ENCODE data around the gene PAK3.

Gene PAK3

GRCh38 chrX:111180750-111181240, 84.8 kb downstream of the PAK3 start:
- Histone ChIP-seq H3K27ac (ENCODE audit: low read length) (no peak overlapping the region), H3K4me1 (ENCODE audit: low read length) (no peaks in the 10 kb centered on the region), H3K36me3 (replicated peaks; ENCODE audit: low read depth, low read length) (no peaks in the 10 kb centered on the region), H4K20me1 (ENCODE audit: insufficient read depth, low read length) (no peaks in the 10 kb centered on the region), H3K79me2 (ENCODE audit: low read length) (no peaks in the 10 kb centered on the region), H2AFZ (ENCODE audit: low read depth, low read length) (no peak overlapping the region), H3K9me3 (ENCODE audit: insufficient read depth, low read length) (no peaks in the 10 kb centered on the region), H3K9ac (ENCODE audit: low read length) (no peak overlapping the region), H3K4me2 (ENCODE audit: low read length) (no peak overlapping the region), H3K27me3 (ENCODE audit: low read depth, low read length) (no peaks in the 10 kb centered on the region), H3K4me3 (ENCODE audit: low read length) (no peak overlapping the region)
- TF ChIP-seq, protein P1, sequence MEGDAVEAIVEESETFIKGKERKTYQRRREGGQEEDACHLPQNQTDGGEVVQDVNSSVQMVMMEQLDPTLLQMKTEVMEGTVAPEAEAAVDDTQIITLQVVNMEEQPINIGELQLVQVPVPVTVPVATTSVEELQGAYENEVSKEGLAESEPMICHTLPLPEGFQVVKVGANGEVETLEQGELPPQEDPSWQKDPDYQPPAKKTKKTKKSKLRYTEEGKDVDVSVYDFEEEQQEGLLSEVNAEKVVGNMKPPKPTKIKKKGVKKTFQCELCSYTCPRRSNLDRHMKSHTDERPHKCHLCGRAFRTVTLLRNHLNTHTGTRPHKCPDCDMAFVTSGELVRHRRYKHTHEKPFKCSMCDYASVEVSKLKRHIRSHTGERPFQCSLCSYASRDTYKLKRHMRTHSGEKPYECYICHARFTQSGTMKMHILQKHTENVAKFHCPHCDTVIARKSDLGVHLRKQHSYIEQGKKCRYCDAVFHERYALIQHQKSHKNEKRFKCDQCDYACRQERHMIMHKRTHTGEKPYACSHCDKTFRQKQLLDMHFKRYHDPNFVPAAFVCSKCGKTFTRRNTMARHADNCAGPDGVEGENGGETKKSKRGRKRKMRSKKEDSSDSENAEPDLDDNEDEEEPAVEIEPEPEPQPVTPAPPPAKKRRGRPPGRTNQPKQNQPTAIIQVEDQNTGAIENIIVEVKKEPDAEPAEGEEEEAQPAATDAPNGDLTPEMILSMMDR (IDR thresholded peaks at IDR 0.05; ENCODE audit: low read depth, low read length) = no peak
- TF ChIP-seq EZH2phosphoT487 (IDR thresholded peaks at IDR 0.05; ENCODE audit: low read depth) = no peak

GRCh38 chrX:111181951-111182350, 86.0 kb downstream of the PAK3 start:
- Histone ChIP-seq H3K27ac (ENCODE audit: low read length) (no peak overlapping the region), H3K4me3 (ENCODE audit: low read length) (no peak overlapping the region), H3K9me3 (ENCODE audit: insufficient read depth, low read length) (no peaks in the 10 kb centered on the region), H3K4me2 (ENCODE audit: low read length) (no peak overlapping the region), H3K4me1 (ENCODE audit: low read length) (no peaks in the 10 kb centered on the region), H4K20me1 (ENCODE audit: insufficient read depth, low read length) (no peaks in the 10 kb centered on the region), H3K79me2 (ENCODE audit: low read length) (no peaks in the 10 kb centered on the region), H2AFZ (ENCODE audit: low read depth, low read length) (no peak overlapping the region), H3K27me3 (ENCODE audit: low read depth, low read length) (no peaks in the 10 kb centered on the region), H3K36me3 (replicated peaks; ENCODE audit: low read depth, low read length) (no peaks in the 10 kb centered on the region), H3K9ac (ENCODE audit: low read length) (no peak overlapping the region)
- TF ChIP-seq, protein P1 (IDR thresholded peaks at IDR 0.05; ENCODE audit: low read depth, low read length) = no peak
- TF ChIP-seq EZH2phosphoT487 (IDR thresholded peaks at IDR 0.05; ENCODE audit: low read depth) = no peak

GRCh38 chrX:111182997-111183396, 87.0 kb downstream of the PAK3 start:
- H3K9me3 ChIP-seq (ENCODE audit: insufficient read depth, low read length) = no peaks in the 10 kb centered on the region
- no peaks in the 10 kb centered on the region for H3K27me3 ChIP-seq (ENCODE audit: low read depth, low read length)
- no peaks in the 10 kb centered on the region for H3K4me1 ChIP-seq (ENCODE audit: low read length)
- no peak overlapping the region for H3K4me2 ChIP-seq (ENCODE audit: low read length)
- no peak overlapping the region for H2AFZ ChIP-seq (ENCODE audit: low read depth, low read length)
- no peaks in the 10 kb centered on the region for H3K36me3 ChIP-seq (replicated peaks; ENCODE audit: low read depth, low read length)
- H3K9ac ChIP-seq (ENCODE audit: low read length) = no peak overlapping the region
- H4K20me1 ChIP-seq (ENCODE audit: insufficient read depth, low read length) = no peaks in the 10 kb centered on the region
- H3K4me3 ChIP-seq (ENCODE audit: low read length) = no peak overlapping the region
- TF ChIP-seq, protein P1 (IDR thresholded peaks at IDR 0.05; ENCODE audit: low read depth, low read length) = no peak
- no peak for TF ChIP-seq EZH2phosphoT487 (IDR thresholded peaks at IDR 0.05; ENCODE audit: low read depth)
- no peak overlapping the region for H3K27ac ChIP-seq (ENCODE audit: low read length)
- H3K79me2 ChIP-seq (ENCODE audit: low read length) = no peaks in the 10 kb centered on the region

DNA sequence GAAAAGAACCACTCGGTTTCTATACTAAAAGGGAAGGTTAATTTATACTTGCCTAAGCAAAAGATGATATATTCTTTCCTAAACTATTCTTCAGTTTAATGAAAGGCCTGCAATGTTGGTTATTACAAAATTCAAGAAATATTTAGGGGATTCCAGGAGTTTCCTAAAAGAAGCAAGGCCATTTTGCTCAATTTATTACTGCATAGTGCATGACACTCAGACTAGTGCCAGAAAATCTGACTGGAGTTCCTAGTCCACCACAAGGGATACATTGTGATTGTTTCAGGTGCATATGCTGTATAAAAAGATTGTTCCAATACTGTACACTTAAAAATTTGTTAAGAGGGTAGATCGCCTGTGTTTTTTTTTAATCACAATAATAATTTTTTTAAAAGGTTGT, 95.6 kb downstream of the PAK3 start:
- Histone ChIP-seq H3K4me1 (ENCODE audit: low read length) (no peaks in the 10 kb centered on the region), H3K9ac (ENCODE audit: low read length) (no peak overlapping the region), H3K4me2 (ENCODE audit: low read length) (no peak overlapping the region), H3K27ac (ENCODE audit: low read length) (no peak overlapping the region), H3K27me3 (ENCODE audit: low read depth, low read length) (no peaks in the 10 kb centered on the region), H2AFZ (ENCODE audit: low read depth, low read length) (no peak overlapping the region), H4K20me1 (ENCODE audit: insufficient read depth, low read length) (no peaks in the 10 kb centered on the region), H3K79me2 (ENCODE audit: low read length) (no peaks in the 10 kb centered on the region), H3K36me3 (replicated peaks; ENCODE audit: low read depth, low read length) (no peaks in the 10 kb centered on the region), H3K9me3 (ENCODE audit: insufficient read depth, low read length) (no peaks in the 10 kb centered on the region), H3K4me3 (ENCODE audit: low read length) (no peak overlapping the region)
- TF ChIP-seq EZH2phosphoT487 (IDR thresholded peaks at IDR 0.05; ENCODE audit: low read depth) = no peak
- TF ChIP-seq, protein P1 (IDR thresholded peaks at IDR 0.05; ENCODE audit: low read depth, low read length) = no peak

Data from OCI-LY3 (cell line).